Colonic mucosa (tissue), 4 donors: ENCODE data around the gene UBE2D2. TPM values are rescaled to one million over a fixed set of nuclear protein-coding genes. Genes with fewer than 3 reads are reported as not detected.

Source experiments
- DNase-seq: peaks from one replicate; pipeline ENCODE4 v3.0.0-alpha.2; 2020
- H3K27ac ChIP-seq: fragments of 200-600 bp; one replicate; pipeline ENCODE4 v1.8.0; 2021
- H3K27me3 ChIP-seq: fragments of 200-600 bp; one replicate; pipeline ENCODE4 v1.8.0; 2021
- H3K36me3 ChIP-seq: fragments of 200-600 bp; one replicate; pipeline ENCODE4 v1.8.0; 2021
- H3K4me1 ChIP-seq: fragments of 200-600 bp; one replicate; pipeline ENCODE4 v1.8.0; 2021; ENCODE audit warnings: mild to moderate bottlenecking
- H3K4me3 ChIP-seq: fragments of 200-600 bp; one replicate; pipeline ENCODE4 v1.8.0; 2021
- H3K9ac ChIP-seq, 2 donors: one replicate each; pipeline ENCODE4 v1.7.0; 2013; ENCODE audit warnings: control low read depth in 2 of 2, low read depth in 2 of 2, low read length in 2 of 2
- H3K9me3 ChIP-seq: fragments of 200-600 bp; one replicate; pipeline ENCODE4 v1.8.0; 2021
- intact Hi-C: fragments of 100-400 bp; cut with DNase I; formaldehyde crosslinking; loops from one replicate; pipeline ENCODE4 v1.14.1; 2022
- total RNA-seq, 2 donors: library from RNA; stranded (reverse); fragmentation: NEBNext Ultra II Directional in 1 of 2; extraction: Animal tissue kit (Norgen Biotek cat#: 25700) in 1 of 2; gene quantifications; one replicate each; pipeline ENCODE4 v1.2.1, GENCODE V29; 2021
- TF ChIP-seq, protein P1 (sequence below): fragments of 200-600 bp; IDR thresholded peaks from one replicate; pipeline ENCODE4 v1.8.0; 2022; ENCODE audit warnings: antibody characterized with exemption, mild to moderate bottlenecking
- donor health status: healthy.
- donor health status: DM: no; HTN: no; CAD: no.
- donor health status: DM: no; HTN: no; CAD: no.

UBE2D2 gene
- total RNA-seq, 2 donors from 2014 or later: 146 to 155 TPM

DNA sequence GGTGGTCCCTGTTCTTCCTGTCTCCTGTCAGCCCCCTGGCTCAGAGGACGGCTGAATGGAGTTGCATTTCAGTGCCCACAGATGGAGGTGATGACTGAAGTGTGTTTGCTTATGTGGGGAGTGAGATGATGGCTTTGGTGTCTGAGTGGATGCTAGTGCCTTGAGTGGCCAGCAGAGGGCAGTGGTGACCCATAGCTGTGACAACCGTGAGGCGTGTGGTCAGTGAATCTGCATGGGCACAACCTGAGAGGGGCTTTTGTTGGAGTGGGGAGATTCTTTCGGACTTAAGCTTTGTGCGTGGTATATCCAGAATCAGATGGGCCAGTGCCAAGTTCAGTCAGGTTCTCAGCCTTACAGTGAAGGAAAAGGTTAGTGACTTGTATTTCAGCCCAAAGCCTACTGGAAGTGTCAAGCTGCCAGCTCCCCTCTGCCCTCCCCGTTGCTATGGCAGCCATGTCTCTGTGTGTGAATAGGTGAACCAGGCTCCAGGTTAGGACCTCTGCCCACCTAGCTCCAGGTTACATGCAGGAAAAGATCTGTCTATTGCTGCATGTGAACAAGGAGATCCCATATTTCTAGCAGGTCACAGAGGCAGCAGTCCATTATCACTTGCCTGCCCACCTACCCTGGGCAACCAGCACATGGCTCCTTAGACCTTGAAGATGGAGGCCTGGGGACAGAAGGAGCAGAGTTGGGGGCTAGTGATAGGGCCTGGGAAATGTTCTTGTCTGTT lies 72.3 kb downstream of the UBE2D2 start:
- H3K36me3 ChIP-seq: no peaks in the 10 kb centered on the region
- no peaks in the 10 kb centered on the region for H3K27me3 ChIP-seq
- no peaks in the 10 kb centered on the region for H3K9me3 ChIP-seq
- H3K4me1 ChIP-seq: peaks cover 13% of the 10 kb centered on the region
- no peak overlapping the region for H3K27ac ChIP-seq
- intact Hi-C loops: loop anchor here (1.0 to 2.0 kb wide), 2 partner anchors 55 to 132 kb away; no protein-coding TSS in a partner anchor
- TF ChIP-seq, protein P1, sequence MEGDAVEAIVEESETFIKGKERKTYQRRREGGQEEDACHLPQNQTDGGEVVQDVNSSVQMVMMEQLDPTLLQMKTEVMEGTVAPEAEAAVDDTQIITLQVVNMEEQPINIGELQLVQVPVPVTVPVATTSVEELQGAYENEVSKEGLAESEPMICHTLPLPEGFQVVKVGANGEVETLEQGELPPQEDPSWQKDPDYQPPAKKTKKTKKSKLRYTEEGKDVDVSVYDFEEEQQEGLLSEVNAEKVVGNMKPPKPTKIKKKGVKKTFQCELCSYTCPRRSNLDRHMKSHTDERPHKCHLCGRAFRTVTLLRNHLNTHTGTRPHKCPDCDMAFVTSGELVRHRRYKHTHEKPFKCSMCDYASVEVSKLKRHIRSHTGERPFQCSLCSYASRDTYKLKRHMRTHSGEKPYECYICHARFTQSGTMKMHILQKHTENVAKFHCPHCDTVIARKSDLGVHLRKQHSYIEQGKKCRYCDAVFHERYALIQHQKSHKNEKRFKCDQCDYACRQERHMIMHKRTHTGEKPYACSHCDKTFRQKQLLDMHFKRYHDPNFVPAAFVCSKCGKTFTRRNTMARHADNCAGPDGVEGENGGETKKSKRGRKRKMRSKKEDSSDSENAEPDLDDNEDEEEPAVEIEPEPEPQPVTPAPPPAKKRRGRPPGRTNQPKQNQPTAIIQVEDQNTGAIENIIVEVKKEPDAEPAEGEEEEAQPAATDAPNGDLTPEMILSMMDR: peak; percentile 95
- DNase-seq: peak; percentile 73
- no peak overlapping the region for H3K4me3 ChIP-seq
- H3K9ac ChIP-seq: no peak overlapping the region

DNA sequence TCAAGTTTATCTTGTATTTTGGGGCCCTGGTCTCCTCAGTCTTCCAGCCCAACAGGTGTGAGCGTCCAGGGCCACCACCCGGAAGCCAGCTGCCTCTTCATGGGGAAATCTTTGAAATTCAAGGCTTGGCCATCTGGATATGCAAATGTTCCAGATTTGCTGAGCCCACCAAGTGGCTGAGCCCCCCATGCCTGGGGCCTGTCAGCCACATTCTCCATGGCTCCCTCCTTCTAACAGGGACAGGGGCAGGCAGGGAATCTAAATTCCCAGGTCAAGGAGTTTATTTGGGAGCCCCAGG lies 72.8 kb downstream of the UBE2D2 start:
- no peaks in the 10 kb centered on the region for H3K36me3 ChIP-seq
- H3K27me3 ChIP-seq: no peaks in the 10 kb centered on the region
- no peak for DNase-seq
- H3K27ac ChIP-seq: no peak overlapping the region
- H3K9me3 ChIP-seq: no peaks in the 10 kb centered on the region
- intact Hi-C loops: loop anchor here (2.0 kb wide), 1 partner anchor 55 kb away; no protein-coding TSS in a partner anchor
- H3K9ac ChIP-seq: no peak overlapping the region
- TF ChIP-seq, protein P1: no peak
- H3K4me3 ChIP-seq: no peak overlapping the region
- peaks cover 18% of the 10 kb centered on the region for H3K4me1 ChIP-seq

DNA sequence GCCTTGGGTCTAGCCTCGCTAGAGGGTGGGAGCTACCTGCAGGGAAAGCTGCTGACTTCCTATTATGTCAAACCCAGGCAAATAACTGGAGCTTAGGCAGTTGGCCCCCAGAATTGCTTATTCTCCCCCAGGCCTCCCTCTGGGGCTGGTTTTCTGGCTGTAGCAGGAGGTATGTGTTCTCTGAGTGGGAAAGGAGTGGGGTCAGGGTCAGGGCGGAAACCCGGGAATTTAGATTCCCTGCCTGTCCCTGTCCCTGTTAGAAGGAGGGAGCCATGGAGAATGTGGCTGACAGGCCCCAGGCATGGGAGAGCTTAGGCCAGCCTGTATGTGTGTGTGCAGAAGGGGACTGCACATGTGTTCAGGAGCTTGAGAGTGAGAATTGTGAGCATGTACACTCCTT lies 73.4 kb downstream of the UBE2D2 start:
- H3K9me3 ChIP-seq: no peaks in the 10 kb centered on the region
- no peaks in the 10 kb centered on the region for H3K36me3 ChIP-seq
- no peak overlapping the region for H3K4me3 ChIP-seq
- intact Hi-C loops: loop anchor here (2.0 kb wide), 1 partner anchor 54 kb away; no protein-coding TSS in a partner anchor
- TF ChIP-seq, protein P1: no peak
- H3K27ac ChIP-seq: no peak overlapping the region
- H3K27me3 ChIP-seq: no peaks in the 10 kb centered on the region
- no peak overlapping the region for H3K9ac ChIP-seq
- DNase-seq: no peak
- peaks cover 20% of the 10 kb centered on the region for H3K4me1 ChIP-seq

DNA sequence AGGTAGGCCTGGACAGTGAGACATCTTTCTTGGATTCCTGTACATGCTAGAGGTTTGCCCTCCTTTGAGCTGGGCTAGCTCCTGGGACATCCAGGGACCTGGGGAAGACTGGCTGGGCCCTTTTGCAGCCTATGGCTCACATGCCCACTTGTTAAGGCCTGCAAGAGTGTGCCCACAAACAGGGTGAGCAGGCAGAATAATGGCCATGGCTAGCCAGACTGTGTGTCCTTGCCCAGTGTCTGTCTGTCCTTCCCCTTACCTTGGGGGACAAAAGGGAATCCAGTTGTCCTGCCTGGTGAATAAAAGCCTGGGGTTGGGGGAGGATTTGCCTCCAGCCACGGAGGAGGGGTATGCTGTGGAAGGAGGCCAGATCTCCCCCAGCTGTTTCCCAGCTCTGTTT lies 74.1 kb downstream of the UBE2D2 start:
- no peaks in the 10 kb centered on the region for H3K36me3 ChIP-seq
- H3K9me3 ChIP-seq: no peaks in the 10 kb centered on the region
- no peak overlapping the region for H3K4me3 ChIP-seq
- H3K27ac ChIP-seq: peak overlapping the region; percentile 93
- intact Hi-C loops: loop anchor here (2.0 kb wide), 1 partner anchor 54 kb away; no protein-coding TSS in a partner anchor
- H3K9ac ChIP-seq: no peak overlapping the region
- H3K27me3 ChIP-seq: no peaks in the 10 kb centered on the region
- DNase-seq: no peak
- TF ChIP-seq, protein P1: no peak
- H3K4me1 ChIP-seq: peaks cover 20% of the 10 kb centered on the region

DNA sequence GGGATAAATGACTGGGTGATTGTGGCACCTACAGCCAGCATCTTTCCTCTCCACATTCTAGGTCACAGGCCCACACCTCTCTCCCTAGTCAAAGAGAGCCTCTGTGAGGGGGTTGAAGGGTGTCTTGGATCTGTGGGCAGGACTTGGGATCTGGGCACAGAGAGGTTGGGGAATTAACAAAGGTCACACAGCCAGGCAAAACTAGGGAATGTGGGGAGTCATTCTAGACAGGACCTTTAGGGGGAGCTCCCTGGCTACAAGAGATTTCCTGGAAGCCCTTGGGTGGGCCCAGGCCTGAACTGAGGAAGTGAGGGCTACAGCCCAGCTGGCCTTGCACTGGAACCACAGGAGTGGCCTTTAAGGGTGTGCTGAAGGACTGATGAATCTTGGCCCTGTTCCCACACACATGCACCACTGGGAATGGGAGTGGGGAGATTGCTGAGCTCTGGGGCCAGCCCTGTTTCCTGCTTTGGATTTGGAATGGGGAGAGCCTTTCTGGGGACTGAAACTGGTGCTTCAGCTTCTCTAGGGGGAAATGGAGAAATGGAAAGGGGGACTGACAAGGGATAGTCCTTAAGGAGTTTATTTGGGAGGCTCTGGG lies 74.6 kb downstream of the UBE2D2 start:
- DNase-seq: peak; percentile 91
- no peaks in the 10 kb centered on the region for H3K9me3 ChIP-seq
- intact Hi-C loops: loop anchor here (2.0 kb wide), 1 partner anchor 53 kb away; no protein-coding TSS in a partner anchor
- H3K9ac ChIP-seq: peak overlapping the region in 1 of 2 donors; percentile 82
- no peak overlapping the region for H3K4me3 ChIP-seq
- H3K27ac ChIP-seq: peak overlapping the region; percentile 93
- TF ChIP-seq, protein P1: peak; percentile 55
- no peaks in the 10 kb centered on the region for H3K36me3 ChIP-seq
- H3K27me3 ChIP-seq: no peaks in the 10 kb centered on the region
- H3K4me1 ChIP-seq: peaks cover 20% of the 10 kb centered on the region
